Measurements from ENCODE around the gene FIGN.
A peak's percentile ranks its signal among the peaks of the same experiment; 100 is the strongest.

Gene FIGN

DNA sequence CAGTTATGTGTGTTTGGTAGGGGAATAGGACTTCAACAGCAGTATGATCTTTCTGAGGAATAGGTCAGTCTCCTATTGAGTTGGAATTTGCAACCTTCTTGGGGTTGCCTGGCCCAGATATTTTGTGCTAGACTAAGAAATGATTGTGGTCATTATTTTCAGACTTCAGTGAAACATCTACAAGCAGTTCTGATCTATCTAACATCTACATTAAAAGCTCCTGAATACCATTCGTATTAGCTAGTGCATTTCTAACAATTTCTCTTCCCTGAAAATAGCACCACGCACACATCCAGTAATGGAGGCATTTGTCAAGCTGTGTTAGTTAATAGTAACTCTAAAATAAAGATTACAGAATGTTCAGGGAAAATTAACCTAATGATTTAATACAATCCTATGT lies 179.3 kb downstream of the FIGN start:
- DNase-seq (ENCODE audit: low read depth) = no peak
- H3K4me3 ChIP-seq (ENCODE audit: low read length) = no peak overlapping the region
- TF ChIP-seq, protein P1, sequence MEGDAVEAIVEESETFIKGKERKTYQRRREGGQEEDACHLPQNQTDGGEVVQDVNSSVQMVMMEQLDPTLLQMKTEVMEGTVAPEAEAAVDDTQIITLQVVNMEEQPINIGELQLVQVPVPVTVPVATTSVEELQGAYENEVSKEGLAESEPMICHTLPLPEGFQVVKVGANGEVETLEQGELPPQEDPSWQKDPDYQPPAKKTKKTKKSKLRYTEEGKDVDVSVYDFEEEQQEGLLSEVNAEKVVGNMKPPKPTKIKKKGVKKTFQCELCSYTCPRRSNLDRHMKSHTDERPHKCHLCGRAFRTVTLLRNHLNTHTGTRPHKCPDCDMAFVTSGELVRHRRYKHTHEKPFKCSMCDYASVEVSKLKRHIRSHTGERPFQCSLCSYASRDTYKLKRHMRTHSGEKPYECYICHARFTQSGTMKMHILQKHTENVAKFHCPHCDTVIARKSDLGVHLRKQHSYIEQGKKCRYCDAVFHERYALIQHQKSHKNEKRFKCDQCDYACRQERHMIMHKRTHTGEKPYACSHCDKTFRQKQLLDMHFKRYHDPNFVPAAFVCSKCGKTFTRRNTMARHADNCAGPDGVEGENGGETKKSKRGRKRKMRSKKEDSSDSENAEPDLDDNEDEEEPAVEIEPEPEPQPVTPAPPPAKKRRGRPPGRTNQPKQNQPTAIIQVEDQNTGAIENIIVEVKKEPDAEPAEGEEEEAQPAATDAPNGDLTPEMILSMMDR (IDR thresholded peaks at IDR 0.05; ENCODE audit: insufficient read depth, low read depth, low read length, missing control alignments) = no peak

DNA sequence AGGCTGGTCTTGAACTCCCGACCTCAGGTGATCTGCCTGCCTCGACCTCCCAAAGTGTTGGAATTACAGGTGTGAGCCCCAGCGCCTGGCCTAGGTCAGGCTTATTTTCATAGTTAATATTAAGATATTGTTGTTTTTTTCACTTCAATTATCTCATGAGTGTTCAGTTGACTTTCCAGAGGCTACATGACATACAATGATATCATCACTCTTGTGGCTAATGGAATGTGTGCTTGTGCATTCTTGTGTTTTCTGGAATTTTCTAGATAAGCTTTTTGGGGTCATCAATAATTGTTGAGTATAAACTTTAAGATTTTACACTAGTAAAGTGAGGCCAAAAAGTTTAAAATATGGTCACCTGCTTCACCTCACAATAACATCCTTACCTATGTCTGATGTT lies 180.9 kb downstream of the FIGN start:
- DNase-seq (ENCODE audit: low read depth) = peak; percentile 7
- TF ChIP-seq, protein P1 (IDR thresholded peaks at IDR 0.05; ENCODE audit: insufficient read depth, low read depth, low read length, missing control alignments) = no peak
- no peak overlapping the region for H3K4me3 ChIP-seq (ENCODE audit: low read length)

- TF ChIP-seq, protein P1 (IDR thresholded peaks at IDR 0.05; ENCODE audit: insufficient read depth, low read depth, low read length, missing control alignments) = no peak
- H3K4me3 ChIP-seq (ENCODE audit: low read length) = no peak overlapping the region
- no peak for DNase-seq (ENCODE audit: low read depth)
These were observed 182.2 kb downstream of the FIGN start for GRCh38 chr2:163553601-163554000.

DNA sequence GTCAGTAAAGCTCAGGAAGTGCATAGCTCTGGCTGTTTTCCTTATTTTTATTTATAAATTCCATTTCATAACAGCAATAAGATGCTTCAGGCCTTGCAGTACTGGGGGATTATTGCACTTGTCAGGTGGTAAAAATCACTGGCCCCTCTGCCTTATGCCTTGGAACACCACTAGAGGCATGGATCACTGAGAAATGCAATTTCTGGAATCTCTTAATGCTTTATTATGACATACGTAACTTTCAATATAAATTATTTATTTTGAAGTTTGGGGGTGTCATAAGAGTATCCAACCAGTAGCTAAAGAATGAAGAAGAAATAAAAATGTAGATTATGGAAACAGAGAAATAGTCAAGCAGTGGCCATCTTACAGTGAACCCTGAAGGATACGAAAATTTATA lies 183.1 kb downstream of the FIGN start:
- DNase-seq (ENCODE audit: low read depth) = no peak
- H3K4me3 ChIP-seq (ENCODE audit: low read length) = no peak overlapping the region
- TF ChIP-seq, protein P1 (IDR thresholded peaks at IDR 0.05; ENCODE audit: insufficient read depth, low read depth, low read length, missing control alignments) = no peak

GRCh38 chr2:163551616-163552373 lies 184.0 kb downstream of the FIGN start:
- TF ChIP-seq, protein P1 (IDR thresholded peaks at IDR 0.05; ENCODE audit: insufficient read depth, low read depth, low read length, missing control alignments) = no peak
- H3K4me3 ChIP-seq (ENCODE audit: low read length) = no peak overlapping the region
- peak; percentile 43 for DNase-seq (ENCODE audit: low read depth)

DNA sequence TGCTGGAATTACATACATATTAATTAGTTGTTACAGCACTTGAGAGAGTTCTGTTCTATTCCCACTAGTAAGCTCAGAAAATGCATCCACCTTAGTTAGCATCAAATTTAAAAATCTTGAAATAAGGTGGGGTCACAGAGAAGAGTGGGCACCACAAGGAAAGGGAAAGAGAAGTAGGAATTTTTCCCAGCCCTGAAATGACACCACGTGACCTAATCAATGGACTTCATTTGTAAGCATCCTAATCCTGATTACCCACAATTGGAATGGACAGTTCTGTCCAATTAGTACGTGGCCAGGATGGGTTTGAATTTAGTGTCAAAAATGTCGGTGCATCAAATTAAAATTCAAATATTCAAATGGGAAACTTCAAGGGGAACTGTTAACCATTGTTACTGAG lies 186.8 kb downstream of the FIGN start:
- H3K4me3 ChIP-seq (ENCODE audit: low read length) = no peak overlapping the region
- TF ChIP-seq, protein P1 (IDR thresholded peaks at IDR 0.05; ENCODE audit: insufficient read depth, low read depth, low read length, missing control alignments) = no peak
- no peak for DNase-seq (ENCODE audit: low read depth)
